ENCODE results near the gene KPNA6. TPM values are rescaled to one million over a fixed set of nuclear protein-coding genes. Genes with fewer than 3 reads are reported as not detected.
A peak's percentile ranks its signal among the peaks of the same experiment; 100 is the strongest.
"Not testable (repeated sequence)": the region's sequence is repeated elsewhere in the genome, so short reads cannot be mapped to it uniquely, and the experiment has no call there.

The KPNA6 gene
- total RNA-seq, 2 donors from 2014 or later, result 39.8 to 57.6 TPM

- ATAC-seq (no peak), DNase-seq (no peak)
- H3K27me3 Mint-ChIP-seq, result no peaks in the 10 kb centered on the region
- no peak overlapping the region for H3K4me3 Mint-ChIP-seq
- H3K27ac Mint-ChIP-seq, result peak overlapping the region; percentile 96
- H3K36me3 Mint-ChIP-seq (ENCODE audit: low read depth), result peaks cover 2% of the 10 kb centered on the region
- H3K4me1 Mint-ChIP-seq, result peaks cover 50% of the 10 kb centered on the region
- H3K9me3 ChIP-seq (ENCODE audit: control insufficient read depth, low read length, poor library complexity, severe bottlenecking), result no peaks in the 10 kb centered on the region
Observed at GRCh38 chr1:32111789-32112188, 3.9 kb downstream of the KPNA6 start.

- DNase-seq (no peak), ATAC-seq (peak; percentile 4)
- Mint-ChIP-seq H3K36me3 (ENCODE audit: low read depth) (peaks cover 1% of the 10 kb centered on the region), H3K27me3 (no peaks in the 10 kb centered on the region), H3K4me3 (peak overlapping the region; percentile 39), H3K4me1 (peaks cover 50% of the 10 kb centered on the region), H3K27ac (peak overlapping the region; percentile 53)
- H3K9me3 ChIP-seq (ENCODE audit: control insufficient read depth, low read length, poor library complexity, severe bottlenecking), result no peaks in the 10 kb centered on the region
Observed at GRCh38 chr1:32112806-32113375, 5.0 kb downstream of the KPNA6 start.

- not testable (repeated sequence) for H3K9me3 ChIP-seq (ENCODE audit: control insufficient read depth, low read length, poor library complexity, severe bottlenecking); H3K27me3 Mint-ChIP-seq; H3K4me3 Mint-ChIP-seq; ATAC-seq; H3K36me3 Mint-ChIP-seq (ENCODE audit: low read depth); DNase-seq
- H3K4me1 Mint-ChIP-seq, result peaks cover 54% of the 10 kb centered on the region
- H3K27ac Mint-ChIP-seq, result peak overlapping the region; percentile 53
Observed at GRCh38 chr1:32113436-32113835, 5.6 kb downstream of the KPNA6 start.

- peaks cover 46% of the 10 kb centered on the region for H3K4me1 Mint-ChIP-seq
- no peaks in the 10 kb centered on the region for H3K27me3 Mint-ChIP-seq
- peak overlapping the region; percentile 62 for H3K27ac Mint-ChIP-seq
- no peaks in the 10 kb centered on the region for H3K9me3 ChIP-seq (ENCODE audit: control insufficient read depth, low read length, poor library complexity, severe bottlenecking)
- H3K36me3 Mint-ChIP-seq (ENCODE audit: low read depth), result no peaks in the 10 kb centered on the region
- no peak overlapping the region for H3K4me3 Mint-ChIP-seq
- no peak for DNase-seq
- ATAC-seq, result no peak
Observed at GRCh38 chr1:32114420-32114819, 6.6 kb downstream of the KPNA6 start.

- no peak for ATAC-seq
- peaks cover 42% of the 10 kb centered on the region for H3K4me1 Mint-ChIP-seq
- no peaks in the 10 kb centered on the region for H3K27me3 Mint-ChIP-seq
- no peak for DNase-seq
- H3K4me3 Mint-ChIP-seq, result no peak overlapping the region
- no peaks in the 10 kb centered on the region for H3K9me3 ChIP-seq (ENCODE audit: control insufficient read depth, low read length, poor library complexity, severe bottlenecking)
- H3K27ac Mint-ChIP-seq, result no peak overlapping the region
- no peaks in the 10 kb centered on the region for H3K36me3 Mint-ChIP-seq (ENCODE audit: low read depth)
Observed at GRCh38 chr1:32115496-32115895, 7.6 kb downstream of the KPNA6 start.

DNA sequence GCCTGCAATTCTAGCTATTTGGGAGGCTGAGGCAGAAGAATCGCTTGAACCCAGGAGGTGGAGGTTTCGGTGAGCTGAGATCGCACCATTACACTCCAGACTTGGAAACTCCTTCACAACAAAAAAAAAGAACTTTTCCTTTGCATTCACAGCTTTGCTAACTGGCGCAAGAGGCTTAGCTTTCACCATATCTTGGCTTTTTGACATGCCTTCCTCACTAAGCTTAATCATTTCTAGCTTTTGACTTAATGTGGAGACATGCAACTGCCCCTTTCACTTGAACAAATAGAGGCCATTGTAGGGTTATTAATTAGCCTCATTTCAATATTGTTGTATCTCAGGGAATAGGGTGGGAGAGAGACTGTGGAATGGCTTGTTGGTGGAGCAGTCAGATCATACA lies 8.7 kb downstream of the KPNA6 start:
- Mint-ChIP-seq H3K4me1 (peaks cover 41% of the 10 kb centered on the region), H3K27me3 (no peaks in the 10 kb centered on the region), H3K27ac (no peak overlapping the region), H3K36me3 (ENCODE audit: low read depth) (peaks cover 2% of the 10 kb centered on the region), H3K4me3 (no peak overlapping the region)
- no peak for ATAC-seq
- no peaks in the 10 kb centered on the region for H3K9me3 ChIP-seq (ENCODE audit: control insufficient read depth, low read length, poor library complexity, severe bottlenecking)
- DNase-seq, result no peak

- DNase-seq (no peak), ATAC-seq (no peak)
- Mint-ChIP-seq H3K27ac (peak overlapping the region; percentile 65), H3K27me3 (no peaks in the 10 kb centered on the region), H3K4me1 (peaks cover 34% of the 10 kb centered on the region), H3K36me3 (ENCODE audit: low read depth) (peaks cover 2% of the 10 kb centered on the region), H3K4me3 (no peak overlapping the region)
- H3K9me3 ChIP-seq (ENCODE audit: control insufficient read depth, low read length, poor library complexity, severe bottlenecking), result no peaks in the 10 kb centered on the region
Observed at GRCh38 chr1:32122151-32122550, 14.3 kb downstream of the KPNA6 start.

DNA sequence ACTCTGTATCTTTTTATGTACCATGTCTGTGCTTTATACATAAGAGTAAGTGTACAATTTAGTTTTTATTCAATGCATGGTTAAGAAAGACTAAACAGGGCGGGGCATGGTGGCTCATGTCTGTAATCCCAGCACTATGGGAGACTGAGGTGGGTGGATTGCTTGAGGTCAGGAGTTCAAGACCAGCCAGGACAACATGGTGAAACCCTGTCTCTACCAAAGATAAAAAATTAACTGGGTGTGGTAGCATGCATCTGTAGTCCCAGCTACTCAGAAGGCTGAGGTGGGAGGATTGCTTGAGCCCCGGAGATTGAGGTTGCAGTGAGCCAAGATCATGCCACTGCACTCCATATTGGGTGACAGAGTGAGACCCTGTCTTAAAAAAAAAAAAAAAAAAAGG lies 15.5 kb downstream of the KPNA6 start:
- H3K36me3 Mint-ChIP-seq (ENCODE audit: low read depth); H3K27me3 Mint-ChIP-seq; H3K4me3 Mint-ChIP-seq; H3K27ac Mint-ChIP-seq; DNase-seq; H3K9me3 ChIP-seq (ENCODE audit: control insufficient read depth, low read length, poor library complexity, severe bottlenecking); ATAC-seq: not testable (repeated sequence)
- peaks cover 37% of the 10 kb centered on the region for H3K4me1 Mint-ChIP-seq

GRCh38 chr1:32125313-32125712 lies 17.5 kb downstream of the KPNA6 start:
- no peak for ATAC-seq

GRCh38 chr1:32126770-32127169 lies 18.9 kb downstream of the KPNA6 start:
- ATAC-seq, result no peak
- no peak overlapping the region for H3K4me3 Mint-ChIP-seq
- no peaks in the 10 kb centered on the region for H3K36me3 Mint-ChIP-seq (ENCODE audit: low read depth)
- DNase-seq, result no peak
- H3K27me3 Mint-ChIP-seq, result no peaks in the 10 kb centered on the region
- H3K27ac Mint-ChIP-seq, result peak overlapping the region; percentile 47
- peaks cover 39% of the 10 kb centered on the region for H3K4me1 Mint-ChIP-seq
- H3K9me3 ChIP-seq (ENCODE audit: control insufficient read depth, low read length, poor library complexity, severe bottlenecking), result no peaks in the 10 kb centered on the region

More at GRCh38 chr1:32125313-32125712, 17.5 kb downstream of the KPNA6 start:
- DNase-seq, result no peak
- H3K4me3 Mint-ChIP-seq, result no peak overlapping the region
- H3K27me3 Mint-ChIP-seq, result no peaks in the 10 kb centered on the region
- peaks cover 2% of the 10 kb centered on the region for H3K36me3 Mint-ChIP-seq (ENCODE audit: low read depth)
- no peaks in the 10 kb centered on the region for H3K9me3 ChIP-seq (ENCODE audit: control insufficient read depth, low read length, poor library complexity, severe bottlenecking)
- H3K4me1 Mint-ChIP-seq, result peaks cover 47% of the 10 kb centered on the region
- no peak overlapping the region for H3K27ac Mint-ChIP-seq

- peak overlapping the region; percentile 47 for H3K27ac Mint-ChIP-seq
- H3K36me3 Mint-ChIP-seq (ENCODE audit: low read depth), result no peaks in the 10 kb centered on the region
- no peaks in the 10 kb centered on the region for H3K9me3 ChIP-seq (ENCODE audit: control insufficient read depth, low read length, poor library complexity, severe bottlenecking)
- no peaks in the 10 kb centered on the region for H3K27me3 Mint-ChIP-seq
- peaks cover 34% of the 10 kb centered on the region for H3K4me1 Mint-ChIP-seq
- no peak overlapping the region for H3K4me3 Mint-ChIP-seq
- DNase-seq, result no peak
- ATAC-seq, result peak; percentile 20
Observed at GRCh38 chr1:32127409-32128198, 19.7 kb downstream of the KPNA6 start.

DNA sequence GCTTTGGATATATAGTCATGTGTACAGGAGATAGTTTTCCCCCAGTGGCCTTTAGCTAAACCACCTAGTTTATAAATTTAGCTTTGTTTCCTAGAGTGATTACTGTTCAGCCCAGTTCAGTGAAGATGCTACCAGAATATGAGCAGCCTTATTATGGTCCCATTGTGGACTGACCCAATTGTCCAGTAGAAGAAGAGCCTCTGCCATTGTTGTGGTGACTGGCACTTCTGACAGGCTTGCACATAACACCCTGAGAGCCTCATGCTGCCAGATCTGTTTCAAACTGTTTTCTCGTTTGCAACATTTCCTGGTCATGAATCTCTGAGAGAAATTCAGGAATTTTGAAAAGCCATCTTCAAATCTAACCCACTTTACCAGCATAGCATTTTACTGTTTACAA lies 20.6 kb downstream of the KPNA6 start:
- Mint-ChIP-seq H3K36me3 (ENCODE audit: low read depth) (no peaks in the 10 kb centered on the region), H3K27ac (no peak overlapping the region), H3K4me3 (no peak overlapping the region), H3K27me3 (no peaks in the 10 kb centered on the region), H3K4me1 (peaks cover 29% of the 10 kb centered on the region)
- ATAC-seq, result no peak
- no peak for DNase-seq
- no peaks in the 10 kb centered on the region for H3K9me3 ChIP-seq (ENCODE audit: control insufficient read depth, low read length, poor library complexity, severe bottlenecking)

GRCh38 chr1:32128964-32129363 lies 21.1 kb downstream of the KPNA6 start:
- Mint-ChIP-seq H3K4me1 (peaks cover 29% of the 10 kb centered on the region), H3K4me3 (no peak overlapping the region), H3K27me3 (no peaks in the 10 kb centered on the region), H3K36me3 (ENCODE audit: low read depth) (no peaks in the 10 kb centered on the region), H3K27ac (peak overlapping the region; percentile 54)
- DNase-seq (no peak), ATAC-seq (no peak)
- no peaks in the 10 kb centered on the region for H3K9me3 ChIP-seq (ENCODE audit: control insufficient read depth, low read length, poor library complexity, severe bottlenecking)

GRCh38 chr1:32133950-32134280 lies 26.1 kb downstream of the KPNA6 start:
- not testable (repeated sequence) for DNase-seq; ATAC-seq; H3K9me3 ChIP-seq (ENCODE audit: control insufficient read depth, low read length, poor library complexity, severe bottlenecking); H3K36me3 Mint-ChIP-seq (ENCODE audit: low read depth); H3K4me3 Mint-ChIP-seq; H3K27me3 Mint-ChIP-seq
- H3K4me1 Mint-ChIP-seq, result peaks cover 30% of the 10 kb centered on the region
- H3K27ac Mint-ChIP-seq, result peak overlapping the region; percentile 34
